Measurements from ENCODE around the gene PDE4D.

GRCh38 chr5:59407967-59408366, 485.6 kb downstream of the PDE4D start:
- TF ChIP-seq CTCF (IDR thresholded peaks at IDR 0.05) = no peak
- TF ChIP-seq POLR2A (IDR thresholded peaks at IDR 0.05) = no peak
